ENCODE measurements around the gene SMIM38.
"Not testable (repeated sequence)": the region's sequence is repeated elsewhere in the genome, so short reads cannot be mapped to it uniquely, and the experiment has no call there.

The SMIM38 gene

DNA sequence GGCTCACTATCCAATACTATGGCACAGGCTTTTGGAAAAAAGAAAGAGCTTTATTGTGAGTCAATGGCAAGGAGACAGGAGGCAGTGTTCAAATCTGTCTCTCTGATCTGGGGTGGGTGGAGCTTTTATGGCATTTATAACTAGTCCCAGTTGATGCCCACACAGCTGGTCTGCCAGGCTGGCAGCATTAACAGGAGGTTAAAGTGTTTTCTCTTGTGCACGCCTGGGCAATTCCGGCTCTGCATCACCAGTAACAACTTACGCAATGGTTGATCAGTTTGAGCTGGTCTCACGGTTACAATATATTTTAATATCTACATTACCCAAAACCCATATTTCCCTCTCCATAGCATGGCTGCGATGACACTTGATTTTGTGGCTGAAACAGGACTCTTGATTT, 15.1 kb upstream of the SMIM38 start:
- DNase-seq: no peak

DNA sequence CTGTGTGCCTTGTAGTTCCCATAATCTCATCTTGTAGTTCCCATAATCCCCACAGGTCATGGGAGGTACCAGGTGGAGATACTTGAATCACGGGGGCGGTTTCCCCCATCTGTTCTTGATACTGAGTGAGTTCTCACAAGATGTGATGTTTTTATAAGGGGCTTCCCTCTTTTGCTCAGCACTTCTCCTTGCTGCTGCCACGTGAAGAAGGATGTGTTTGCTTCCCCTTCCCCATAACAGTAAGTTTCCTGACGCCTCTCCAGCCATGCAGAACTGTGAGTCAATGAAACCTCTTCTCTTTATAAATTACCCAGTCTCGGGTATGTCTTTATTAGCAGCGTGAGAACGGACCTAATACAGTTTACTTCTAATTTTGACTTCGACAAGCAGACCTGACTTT, 14.0 kb upstream of the SMIM38 start:
- no peak for DNase-seq

- DNase-seq: no peak
Observed at GRCh38 chr11:69142895-69143294, 12.8 kb upstream of the SMIM38 start.

DNA sequence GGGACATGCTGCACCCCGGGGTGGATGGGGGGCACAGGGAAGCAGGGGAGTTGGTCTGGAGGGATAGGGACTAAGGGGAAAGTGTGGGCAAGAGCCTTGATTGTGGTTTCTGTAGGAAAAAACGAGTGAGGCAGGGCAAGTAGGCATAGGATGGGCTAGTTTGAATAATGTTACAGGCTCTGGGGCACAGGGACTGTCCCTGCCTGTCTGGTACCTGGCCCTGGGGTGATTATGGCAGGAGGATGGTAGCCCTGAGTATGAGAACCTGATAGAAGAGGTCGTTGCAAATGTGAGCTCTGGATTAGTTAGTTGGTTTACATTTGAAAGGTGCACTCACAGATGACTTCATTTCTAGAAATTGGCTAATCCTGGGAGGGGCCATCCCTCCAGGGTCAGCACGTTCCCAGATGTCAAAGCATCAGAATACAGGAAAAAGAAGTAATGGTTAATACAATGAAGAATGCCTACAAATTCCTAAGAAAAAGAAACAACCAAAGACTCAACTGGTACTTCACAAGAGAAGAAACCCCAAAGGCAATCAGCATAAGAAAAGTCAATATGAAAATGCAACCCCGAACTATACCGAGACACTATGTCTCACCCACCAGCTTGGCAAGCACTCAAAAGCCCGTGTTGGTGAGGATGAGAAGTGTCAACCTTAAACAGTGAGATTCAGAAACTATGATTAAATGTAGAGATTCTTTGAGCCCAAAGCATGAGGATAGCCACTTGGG, 11.3 kb upstream of the SMIM38 start:
- DNase-seq: no peak

DNA sequence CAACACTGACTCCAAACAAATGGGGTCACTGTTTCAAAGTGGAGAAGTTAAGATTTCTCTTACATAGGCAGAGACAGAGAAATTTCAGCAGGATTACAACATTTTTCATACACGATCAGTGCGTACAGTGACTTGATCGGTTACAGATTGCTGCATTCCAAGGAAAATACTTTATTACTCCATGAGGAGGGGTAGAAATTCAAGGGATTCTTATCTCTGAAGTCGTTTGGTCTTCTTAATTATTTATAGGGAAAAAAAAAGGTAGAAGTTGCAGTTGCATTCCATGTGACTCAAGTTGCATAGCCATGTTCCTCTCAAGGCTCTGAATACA, 10.7 kb upstream of the SMIM38 start:
- DNase-seq: no peak

- no peak for DNase-seq
Observed at GRCh38 chr11:69148377-69148762, 7.4 kb upstream of the SMIM38 start.

GRCh38 chr11:69148806-69149205, 6.9 kb upstream of the SMIM38 start:
- no peak for DNase-seq

GRCh38 chr11:69149338-69150045, 6.2 kb upstream of the SMIM38 start:
- DNase-seq: not testable (repeated sequence)

DNA sequence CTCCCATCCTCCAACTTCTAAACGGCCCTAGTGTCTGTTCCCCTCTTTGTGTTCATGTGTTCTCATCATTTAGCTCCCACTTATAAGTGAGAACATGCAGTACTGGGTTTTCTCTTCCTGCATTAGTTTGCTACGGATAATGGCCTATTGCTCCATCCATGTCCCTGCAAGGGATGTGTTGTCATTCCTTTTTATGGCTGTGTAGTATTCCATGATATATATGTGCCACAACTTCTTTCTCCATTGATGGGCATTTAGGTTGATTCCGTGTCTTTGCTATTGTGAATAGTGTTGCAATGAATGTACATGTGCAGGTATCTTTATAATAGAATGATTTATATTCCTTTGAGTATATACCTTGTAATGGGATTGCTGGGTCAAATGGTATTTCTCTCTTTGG, 5.6 kb upstream of the SMIM38 start:
- no peak for DNase-seq

- DNase-seq: no peak
Observed at GRCh38 chr11:69151836-69152235, 3.9 kb upstream of the SMIM38 start.

- DNase-seq: no peak
Observed at GRCh38 chr11:69152733-69153421, 2.9 kb upstream of the SMIM38 start.

- no peak for DNase-seq
Observed at GRCh38 chr11:69153661-69154060, 2.1 kb upstream of the SMIM38 start.

- DNase-seq: no peak
Observed at GRCh38 chr11:69154211-69154913, 1.4 kb upstream of the SMIM38 start.

- no peak for DNase-seq
Observed at GRCh38 chr11:69154938-69155301, 815 bp upstream of the SMIM38 start.

DNA sequence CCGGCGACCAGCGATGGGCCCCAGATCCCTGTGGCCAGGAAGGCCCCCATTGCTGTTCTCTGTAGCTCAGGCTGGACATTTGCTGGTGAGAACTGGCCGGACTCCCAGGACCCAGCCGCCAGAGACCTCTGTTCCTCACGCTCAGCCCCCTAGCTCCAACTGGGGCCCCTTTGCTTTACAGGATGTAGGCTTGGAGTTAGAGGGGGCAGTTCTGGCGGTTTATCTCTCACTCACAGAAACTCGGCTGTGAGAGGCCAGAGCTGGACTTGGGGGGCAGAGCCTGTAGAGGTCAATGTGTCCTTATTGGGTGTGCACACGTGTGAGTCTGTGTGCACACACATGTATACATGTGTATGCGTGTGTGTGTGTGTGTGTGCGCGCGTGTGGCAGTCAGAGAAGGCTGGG, 502 bp downstream of the SMIM38 start:
- no peak for DNase-seq

GRCh38 chr11:69156673-69157155, 979 bp downstream of the SMIM38 start:
- peak in 2 of 14 donors; percentile 39 to 50 for DNase-seq

- peak in 13 of 14 donors; percentile 35 to 93 (median 79) for DNase-seq
Observed at GRCh38 chr11:69157156-69157821, 1.6 kb downstream of the SMIM38 start.

- no peak for DNase-seq
Observed at GRCh38 chr11:69157822-69158231, 2.1 kb downstream of the SMIM38 start.

GRCh38 chr11:69158301-69159149, 2.8 kb downstream of the SMIM38 start:
- peak in 1 of 14 donors; percentile 17 for DNase-seq

DNA sequence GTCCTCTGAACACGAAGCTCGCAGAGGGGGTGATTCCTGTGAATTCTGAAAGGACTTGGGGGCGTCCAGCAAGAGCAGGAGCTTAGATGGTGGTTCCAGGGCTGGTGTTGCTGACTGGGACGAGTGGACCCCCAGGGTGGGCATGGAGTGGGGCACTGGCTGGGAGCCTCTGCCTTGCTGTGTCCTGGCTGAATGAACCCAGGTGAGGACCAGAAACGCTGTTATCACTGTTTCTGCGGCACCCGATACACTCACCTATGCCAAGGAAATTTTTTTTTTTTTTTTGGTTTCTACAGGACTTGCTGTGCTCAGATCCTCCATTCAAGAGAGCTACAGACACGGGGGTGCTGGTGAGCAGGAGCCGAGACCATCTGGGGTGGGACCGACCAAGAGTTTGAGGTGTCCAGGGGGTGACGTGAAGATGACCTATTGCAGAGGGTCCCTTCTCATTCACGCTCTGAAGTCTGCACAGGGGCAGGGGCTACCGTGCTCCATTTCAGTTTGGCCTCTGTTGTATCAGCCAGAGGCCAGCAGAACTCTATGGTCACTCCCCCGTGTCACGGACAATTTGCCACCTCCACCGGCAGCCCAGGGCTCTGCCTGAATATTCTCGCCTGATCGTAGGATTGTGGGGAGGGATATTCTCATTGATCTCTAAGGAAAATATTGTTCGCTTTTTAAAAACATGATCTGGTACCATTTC, 3.6 kb downstream of the SMIM38 start:
- no peak for DNase-seq
